ENCODE measurements around the gene RYR2.

GRCh38 chr1:237303929-237304328, 261.9 kb downstream of the RYR2 start:
- TF ChIP-seq CTCF (IDR thresholded peaks at IDR 0.05) (no peak), POLR2A (IDR thresholded peaks at IDR 0.05) (no peak)
